GM04503 (cell line): ENCODE results near the gene FOXS1.
"Not testable (repeated sequence)": the region's sequence is repeated elsewhere in the genome, so short reads cannot be mapped to it uniquely, and the experiment has no call there.

Experiments used
- DNase-seq: peaks from one replicate; pipeline ENCODE4 v3.0.0-alpha.2; 2012; ENCODE audit warnings: low read depth

Gene FOXS1

DNA sequence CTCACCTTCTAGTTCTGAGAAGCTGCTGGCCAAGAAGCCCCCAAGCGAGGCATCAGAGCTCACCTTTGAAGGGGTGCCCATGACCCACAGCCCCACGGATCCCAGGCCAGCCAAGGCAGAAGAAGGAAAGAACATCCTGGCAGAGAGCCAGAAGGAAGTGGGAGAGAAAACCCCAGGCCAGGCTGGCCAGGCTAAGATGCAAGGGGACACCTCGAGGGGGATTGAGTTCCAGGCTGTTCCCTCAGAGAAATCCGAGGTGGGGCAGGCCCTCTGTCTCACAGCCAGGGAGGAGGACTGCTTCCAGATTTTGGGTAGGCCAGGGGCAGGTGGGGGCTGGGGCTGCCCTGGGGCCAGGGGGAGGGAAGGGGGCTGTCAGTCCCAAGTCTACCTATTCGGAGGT is 24.0 kb downstream of the FOXS1 start:
- DNase-seq, result no peak

DNA sequence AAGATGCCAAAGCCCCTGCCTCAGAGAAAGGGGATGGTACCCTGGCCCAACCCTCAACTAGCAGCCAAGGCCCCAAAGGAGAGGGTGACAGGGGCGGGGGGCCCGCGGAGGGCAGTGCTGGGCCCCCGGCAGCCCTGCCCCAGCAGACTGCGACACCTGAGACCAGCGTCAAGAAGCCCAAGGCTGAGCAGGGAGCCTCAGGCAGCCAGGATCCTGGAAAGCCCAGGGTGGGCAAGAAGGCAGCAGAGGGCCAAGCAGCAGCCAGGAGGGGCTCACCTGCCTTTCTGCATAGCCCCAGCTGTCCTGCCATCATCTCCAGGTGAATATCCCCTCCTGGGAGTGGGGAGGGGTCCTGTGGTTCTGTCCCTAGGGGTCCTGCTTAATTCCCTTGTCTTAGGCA is 25.2 kb downstream of the FOXS1 start:
- no peak for DNase-seq

DNA sequence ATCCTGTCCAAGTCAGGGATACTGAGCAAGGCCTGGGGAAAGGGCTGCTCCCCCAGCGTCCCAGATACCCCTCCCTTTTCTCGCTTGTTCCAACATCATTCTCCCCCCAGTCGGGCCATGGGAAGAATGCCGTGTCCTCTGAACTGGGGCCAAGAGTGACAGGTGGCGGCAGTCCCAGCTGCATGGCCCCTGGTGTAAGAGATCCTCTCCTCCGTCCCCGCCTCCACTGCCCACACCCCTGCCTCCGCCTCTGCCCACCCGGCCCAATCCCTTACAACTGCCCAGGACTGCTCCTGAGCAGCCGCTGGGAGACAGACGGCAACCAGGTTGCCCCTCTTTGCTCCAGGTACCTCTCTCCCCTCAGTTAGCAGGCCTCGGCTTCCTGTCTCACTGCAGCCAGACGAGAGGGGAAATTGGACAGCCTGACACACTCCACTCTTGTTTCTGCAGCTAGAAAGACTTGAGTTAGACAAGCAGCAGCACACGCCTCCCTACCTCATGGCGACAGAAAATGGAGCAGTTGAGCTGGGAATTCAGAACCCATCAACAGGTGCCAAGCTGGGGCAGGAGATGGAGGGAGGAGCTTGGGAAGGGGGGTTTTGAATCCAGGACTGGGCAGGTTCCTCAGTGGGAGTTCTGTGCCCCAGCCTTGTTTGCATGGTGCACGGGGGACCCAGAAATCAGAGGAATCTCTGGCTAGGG is 26.2 kb downstream of the FOXS1 start, which contains the start of gene MYLK2:
Gene MYLK2, plus strand, starts transcription at position 274 of the 702 bp plus-strand sequence. Its CDS starts 225 bp downstream, at position 499.
- no peak for DNase-seq

DNA sequence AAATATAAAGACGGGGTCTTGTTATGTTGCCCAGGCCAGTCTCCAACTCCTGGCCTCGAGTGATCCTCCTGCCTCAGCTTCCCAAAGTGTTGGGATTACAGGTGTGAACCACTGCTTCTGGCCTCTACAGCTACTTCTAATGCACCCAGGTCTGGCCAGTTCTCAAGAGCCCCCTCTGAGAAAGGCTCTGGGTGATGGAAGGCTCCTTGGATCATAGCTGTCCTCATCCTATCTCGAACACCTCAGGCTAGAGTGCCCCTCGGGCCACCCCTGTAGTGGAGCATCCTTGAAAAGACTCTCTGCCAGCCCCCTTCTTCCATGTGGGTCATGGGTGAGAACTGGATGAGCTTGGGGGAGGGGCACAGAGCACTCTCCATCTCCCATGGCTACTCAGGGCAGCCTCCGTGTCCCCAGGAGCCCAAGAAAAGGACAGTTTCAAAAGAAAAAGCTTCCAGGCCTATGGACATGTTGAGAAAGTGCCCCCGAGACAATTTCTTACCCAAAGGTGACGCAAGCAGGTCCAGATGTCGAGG is 27.0 kb downstream of the FOXS1 start:
- no peak for DNase-seq

DNA sequence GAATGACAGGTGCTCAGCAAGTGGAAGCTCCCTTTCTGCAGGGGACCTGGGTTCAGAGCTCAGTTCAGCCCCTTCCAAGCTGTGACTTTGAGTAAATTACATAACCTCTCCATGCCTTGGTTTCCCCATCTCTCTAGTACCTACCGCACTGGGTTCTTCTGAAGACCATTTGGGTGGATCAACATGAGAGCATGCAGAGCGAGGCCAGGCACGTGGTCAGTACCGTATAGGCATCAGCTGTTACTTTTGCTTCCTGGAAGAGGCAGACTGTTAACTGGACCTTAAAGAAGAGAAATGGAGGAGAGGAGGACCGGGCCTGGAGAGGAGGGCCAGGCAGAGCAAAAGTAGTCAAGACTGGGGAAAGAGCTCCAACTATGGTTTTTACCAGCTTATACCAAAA is 27.9 kb downstream of the FOXS1 start:
- no peak for DNase-seq

DNA sequence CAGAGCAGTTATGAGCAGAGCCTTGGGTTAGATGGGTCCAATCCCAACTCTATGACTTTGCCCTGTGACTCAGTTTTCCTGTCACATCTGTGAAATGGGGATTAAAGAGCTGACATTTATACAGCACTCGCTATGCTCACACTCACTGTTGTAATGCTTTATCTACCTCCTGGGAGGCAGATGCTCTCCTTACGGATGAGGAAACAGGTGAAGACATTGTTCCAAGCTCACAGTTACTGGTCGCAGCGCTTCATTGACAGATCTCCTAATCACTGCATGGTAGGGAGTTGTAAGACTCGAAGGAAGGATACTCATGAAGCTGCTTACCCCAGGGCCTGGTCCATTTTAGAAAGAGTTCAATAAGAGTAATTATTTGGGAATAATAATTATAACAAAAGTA is 29.2 kb downstream of the FOXS1 start:
- no peak for DNase-seq

DNA sequence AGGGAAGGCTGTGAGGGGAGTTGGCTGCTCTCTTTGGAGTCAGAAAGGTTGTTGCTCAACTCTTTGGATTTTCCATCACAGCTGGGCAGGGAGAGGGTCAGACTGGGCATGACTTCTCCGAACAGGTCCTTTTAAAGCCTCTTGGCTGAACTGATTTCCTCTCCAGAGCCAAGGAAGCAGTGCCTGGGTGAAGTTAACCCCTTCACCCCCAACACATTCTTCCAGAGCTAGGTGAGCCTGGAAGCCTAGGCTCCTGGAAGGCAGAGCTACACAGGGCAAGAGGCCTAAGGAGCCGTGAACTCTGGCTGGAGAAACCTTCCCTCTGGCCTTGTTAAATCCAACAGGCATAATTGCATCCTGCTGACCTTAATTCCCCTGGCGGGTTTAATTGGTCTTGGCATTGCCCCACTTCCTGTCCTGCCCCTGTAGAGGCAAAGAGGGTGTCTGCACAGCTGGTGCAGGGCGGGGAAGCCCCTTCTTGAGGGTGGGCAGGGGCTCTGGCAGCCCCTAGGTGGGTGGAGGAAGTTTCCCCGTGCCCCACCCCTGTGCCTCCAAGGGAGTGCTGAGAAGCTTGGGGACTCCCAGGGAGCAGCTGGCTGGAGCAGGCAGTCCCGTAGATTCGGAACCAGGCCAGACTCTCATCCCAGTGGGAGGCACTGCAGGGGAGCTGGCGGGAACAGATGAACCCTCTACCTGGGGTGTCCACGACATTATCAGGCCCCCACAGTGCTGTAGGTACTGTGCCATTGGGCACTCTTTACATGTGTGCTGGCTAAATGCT is 29.8 kb downstream of the FOXS1 start:
- no peak for DNase-seq

DNA sequence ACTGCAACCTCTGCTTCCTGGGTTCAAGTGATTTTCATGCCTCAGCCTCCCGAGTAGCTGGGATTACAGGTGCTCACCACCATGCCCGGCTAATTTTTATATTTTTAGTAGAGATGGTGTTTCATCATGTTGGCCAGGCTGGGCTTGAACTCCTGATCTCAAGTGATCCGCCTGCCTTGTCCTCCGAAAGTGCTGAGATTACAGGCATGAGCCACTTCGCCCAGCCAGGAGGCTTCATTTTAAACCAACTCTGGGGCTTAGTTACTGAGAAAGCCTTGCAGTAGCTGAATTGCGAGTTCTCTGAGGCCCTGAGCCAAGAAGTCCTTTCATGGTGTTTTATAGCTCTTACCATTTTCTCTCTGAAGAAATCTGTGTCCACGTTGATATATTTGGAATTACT is 31.3 kb downstream of the FOXS1 start:
- DNase-seq, result not testable (repeated sequence)

DNA sequence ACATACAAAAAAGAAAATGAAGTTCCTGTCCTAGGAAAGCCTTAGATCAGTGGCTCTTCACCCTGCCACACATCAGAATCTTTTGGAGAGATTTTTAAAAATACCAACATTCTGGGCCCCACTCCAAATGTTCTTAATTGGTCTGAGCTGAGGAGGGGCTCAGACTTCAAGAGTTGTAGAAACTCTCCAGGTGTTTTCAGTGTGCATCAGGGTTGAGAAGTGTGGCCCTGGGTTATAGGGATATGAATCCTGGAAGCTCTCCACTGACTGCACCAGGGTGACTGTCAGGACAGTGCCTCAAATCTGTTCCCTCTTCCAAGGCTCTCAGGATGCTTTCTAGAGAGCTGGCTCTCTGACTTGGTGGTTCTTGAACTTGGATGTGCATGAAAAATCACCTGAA is 31.8 kb downstream of the FOXS1 start:
- no peak for DNase-seq

DNA sequence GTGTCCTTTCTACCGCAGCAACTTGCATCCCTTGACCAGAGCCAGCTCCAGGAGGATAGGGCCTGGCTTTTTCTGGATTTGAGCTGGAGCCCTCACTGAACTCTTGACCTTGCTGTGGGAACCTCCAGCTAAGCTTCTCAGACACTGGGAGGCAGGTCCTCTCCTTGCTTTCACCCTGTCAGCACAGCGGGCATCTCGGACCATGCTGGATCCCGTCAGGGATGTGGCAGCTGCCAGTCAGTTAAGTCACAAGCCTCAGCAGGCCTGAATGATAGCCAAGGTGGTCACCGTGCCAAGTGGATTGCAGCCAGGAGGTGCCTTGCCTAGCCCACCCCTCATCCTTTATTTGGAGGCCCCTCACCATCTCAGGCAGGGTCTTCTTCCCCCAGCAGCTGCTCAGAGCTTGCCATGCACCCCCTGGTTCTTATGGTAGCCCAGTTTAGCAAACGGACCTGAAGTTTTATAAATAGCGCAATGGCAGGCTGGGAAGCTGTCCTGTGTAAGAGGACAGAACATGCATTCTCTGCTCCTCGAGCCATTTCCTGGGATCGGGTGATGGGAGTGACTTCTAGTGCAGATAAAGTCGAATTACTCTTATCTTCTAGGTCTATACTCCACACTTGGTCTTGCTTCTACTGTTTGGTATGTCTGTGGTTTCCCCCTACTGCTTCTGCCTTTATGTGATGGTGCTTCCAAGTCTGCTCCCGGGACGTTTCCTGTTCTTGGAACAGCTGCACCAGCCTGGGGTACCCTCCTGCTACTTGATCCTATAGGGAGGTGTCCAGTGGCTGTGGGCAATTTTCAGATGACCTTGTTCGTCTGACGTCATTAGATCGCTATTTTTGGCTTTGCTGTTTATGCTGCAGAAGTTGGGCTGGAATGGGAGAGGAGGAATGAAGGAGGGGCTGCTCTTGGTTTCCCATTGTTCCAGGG is 33.3 kb downstream of the FOXS1 start:
- DNase-seq, result no peak

DNA sequence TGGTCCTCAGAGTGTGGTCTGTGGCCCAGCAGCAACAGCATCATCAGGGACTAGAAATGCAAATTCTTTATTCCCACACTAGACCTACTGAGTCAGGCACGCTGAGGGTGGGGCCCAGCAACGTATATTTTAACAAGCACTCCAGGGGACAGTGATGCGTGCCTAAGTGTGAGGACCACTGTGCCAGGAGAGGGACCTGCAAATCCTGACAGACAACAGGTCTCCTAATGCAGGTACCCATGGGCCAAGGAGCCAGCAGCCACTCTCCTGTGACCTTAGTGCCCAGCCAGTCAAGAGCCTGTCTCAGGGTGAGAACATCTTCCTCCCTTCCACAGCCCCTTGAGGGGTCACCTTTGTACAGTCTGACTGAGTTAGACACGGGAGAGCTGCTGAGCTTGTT is 34.2 kb downstream of the FOXS1 start:
- no peak for DNase-seq

DNA sequence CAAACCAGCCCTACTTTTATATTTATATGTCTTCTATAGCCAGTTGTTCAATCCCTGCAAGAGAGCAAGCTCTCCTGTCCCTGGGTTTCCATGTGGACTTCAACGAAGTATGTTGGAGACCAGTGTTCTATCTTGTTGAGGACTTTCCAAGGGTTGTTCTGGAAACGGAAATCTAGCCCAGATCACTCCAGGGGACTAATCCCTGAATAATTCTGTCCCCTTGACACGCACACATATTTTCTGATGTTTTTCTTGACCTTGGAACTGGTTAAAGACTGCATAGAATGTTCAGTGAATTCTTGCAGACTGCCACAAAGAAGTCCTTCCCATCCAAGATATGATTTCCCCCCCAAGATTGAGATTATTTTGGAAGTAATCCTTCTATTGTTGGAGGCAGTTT is 35.7 kb downstream of the FOXS1 start:
- DNase-seq, result no peak

DNA sequence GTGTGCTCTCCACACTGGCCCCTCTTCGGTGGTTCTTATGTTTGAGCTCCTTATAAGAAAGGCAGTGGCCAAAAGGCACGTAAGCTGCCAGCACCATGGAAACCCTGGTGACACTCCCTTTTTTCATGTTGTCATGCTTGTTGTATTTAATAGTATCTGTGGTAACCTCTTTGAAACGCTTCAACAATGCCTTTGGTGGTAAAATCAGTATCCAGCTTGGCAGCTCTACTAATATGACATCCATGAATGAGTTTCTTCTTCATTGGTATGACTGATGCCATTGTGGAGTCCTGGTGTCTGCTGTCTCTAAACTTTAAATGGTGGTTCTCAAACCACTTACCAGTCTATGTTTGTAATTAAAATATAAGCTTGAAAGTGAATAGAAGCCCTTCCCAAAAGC is 36.9 kb downstream of the FOXS1 start:
- DNase-seq, result no peak

DNA sequence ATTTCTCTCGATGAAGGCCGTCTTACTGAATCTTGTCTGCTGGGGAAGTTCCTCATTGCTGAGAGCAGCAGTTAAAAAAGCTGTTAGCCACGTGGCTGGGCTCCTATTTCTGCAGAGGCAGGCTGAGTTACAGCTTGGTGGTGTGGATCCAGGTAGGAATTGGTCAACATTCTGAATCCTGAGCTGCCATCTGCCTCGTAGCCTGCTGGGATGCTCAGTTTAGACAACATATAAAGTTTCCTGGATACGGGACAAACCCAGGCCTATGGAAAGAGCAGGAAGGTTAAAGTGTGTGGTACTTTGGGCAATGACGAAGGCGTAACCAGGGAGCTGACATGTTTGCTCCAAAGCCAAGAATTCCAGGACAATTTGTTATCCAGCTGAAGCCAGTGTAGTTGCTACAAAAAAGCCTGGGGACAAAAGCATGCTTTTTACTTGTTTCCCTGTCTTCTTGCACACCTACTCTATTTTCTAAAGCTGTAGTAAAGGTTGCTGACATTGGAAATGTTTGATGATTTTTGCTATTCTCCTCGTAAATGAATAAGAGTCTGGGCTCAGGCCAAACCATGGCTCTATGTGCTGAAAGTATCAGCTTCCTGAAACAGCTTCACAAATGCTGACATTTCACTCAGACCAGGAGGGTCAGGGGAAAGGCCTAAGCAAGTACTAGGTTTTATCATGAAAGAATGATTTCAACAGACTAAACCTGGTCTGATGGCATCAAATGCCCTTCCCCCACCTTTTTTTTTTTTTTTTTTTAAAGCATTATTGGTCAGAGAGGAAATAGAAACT is 38.6 kb downstream of the FOXS1 start:
- DNase-seq, result no peak

DNA sequence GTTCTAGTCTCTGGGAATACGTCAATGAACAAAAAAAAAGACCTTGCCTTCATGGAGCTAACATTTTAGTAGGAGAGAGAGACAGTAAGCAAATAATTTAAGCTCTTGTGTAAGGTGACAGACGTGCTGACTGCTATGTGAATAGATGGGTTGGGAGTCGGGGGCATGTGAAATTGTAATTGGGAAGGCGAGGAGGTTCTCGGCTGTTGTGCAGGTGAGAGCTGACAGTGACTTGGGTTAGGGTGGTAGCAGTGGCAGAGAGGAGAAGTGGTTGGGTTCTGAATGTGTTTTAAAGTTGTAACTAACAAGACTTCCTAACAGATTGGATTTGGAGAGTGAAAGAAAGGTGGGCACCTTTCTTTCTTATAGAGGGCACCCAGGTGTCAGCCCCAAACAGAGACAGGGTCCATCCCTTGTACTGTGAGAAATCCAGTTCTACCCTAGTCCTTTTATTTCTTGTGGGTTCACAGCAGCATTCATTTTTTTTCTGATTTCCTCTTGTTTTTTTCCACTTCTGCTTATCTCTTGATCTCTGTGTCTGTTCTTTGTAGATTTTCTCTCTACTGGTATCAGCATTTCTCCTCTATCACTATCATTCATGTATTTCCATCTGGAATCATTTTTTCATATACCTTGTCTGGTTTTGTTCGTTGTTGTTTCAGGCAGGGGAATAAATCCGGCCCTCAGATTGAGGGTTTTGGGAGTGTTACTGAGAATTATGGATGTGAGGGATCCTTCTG is 41.7 kb downstream of the FOXS1 start:
- no peak for DNase-seq

DNA sequence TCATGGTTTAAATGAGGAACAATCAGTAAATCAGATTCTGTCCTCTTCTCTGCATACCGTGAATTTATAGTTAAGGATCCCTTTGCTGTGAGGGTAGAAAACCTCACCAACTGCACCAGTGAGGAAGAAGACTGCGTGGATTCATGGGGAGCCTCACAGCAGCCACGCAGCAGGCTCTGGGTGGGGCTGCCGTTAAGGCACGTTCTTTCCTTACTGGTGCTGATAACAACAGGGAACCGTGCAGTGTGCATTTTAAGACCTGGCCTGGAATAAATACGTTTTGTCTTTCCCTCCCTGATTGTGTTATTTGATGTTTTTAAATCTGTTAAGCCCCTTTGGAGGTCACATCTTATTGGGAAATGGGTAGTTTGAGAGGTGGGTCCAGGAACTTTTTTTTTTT is 43.9 kb downstream of the FOXS1 start:
- no peak for DNase-seq

DNA sequence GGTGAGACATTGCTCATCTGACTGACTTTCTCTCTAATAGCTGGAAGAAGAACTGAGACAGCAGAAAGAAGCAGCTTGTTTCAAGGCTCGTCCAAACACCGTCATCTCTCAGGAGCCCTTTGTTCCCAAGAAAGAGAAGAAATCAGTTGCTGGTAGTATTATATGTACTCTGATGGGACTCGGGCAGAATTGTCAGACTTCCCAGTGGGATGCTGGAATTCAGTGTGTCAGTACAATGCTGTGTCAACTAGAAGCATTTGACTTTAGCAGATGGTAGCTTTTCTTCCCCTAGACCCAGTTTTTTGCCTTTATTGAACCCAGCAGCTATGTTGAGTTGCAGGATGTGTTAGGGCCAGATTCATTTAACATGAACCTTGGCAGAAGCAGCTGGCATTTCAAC is 48.0 kb downstream of the FOXS1 start:
- no peak for DNase-seq
